ENCODE measurements around the gene RABAC1.
"Not testable (repeated sequence)": the region's sequence is repeated elsewhere in the genome, so short reads cannot be mapped to it uniquely, and the experiment has no call there.

RABAC1 gene

DNA sequence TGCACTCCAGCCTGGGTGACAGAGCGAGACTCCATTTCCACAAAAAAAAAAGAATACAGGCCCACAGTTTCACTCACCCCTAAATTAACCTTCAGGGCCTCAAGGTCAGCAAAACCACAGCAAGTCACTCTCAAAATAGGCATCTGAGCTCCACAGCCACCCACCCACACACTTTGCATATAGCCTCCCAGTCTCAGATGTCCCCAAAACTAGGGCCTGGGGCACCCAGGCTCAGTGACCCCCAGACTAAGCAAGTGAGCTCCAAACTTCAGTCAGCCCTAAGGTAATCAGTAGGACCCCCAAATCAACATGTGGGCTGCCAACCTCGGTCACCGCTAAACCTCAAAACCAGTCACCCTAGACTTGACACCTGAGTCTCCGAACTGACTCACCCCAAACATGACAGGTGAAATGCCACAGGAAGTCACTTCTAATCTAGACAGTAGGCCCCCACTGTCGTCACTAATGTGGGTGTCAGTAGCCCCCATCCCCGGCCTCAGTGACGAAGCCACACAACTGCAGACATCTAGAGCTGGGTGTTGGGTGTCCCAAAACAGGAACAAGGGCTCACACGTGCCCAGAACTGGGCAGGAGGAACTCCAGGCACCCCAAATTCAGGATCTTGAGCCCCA is 13.9 kb downstream of the RABAC1 start:
- peak; percentile 77 for DNase-seq (ENCODE audit: low spot score)

DNA sequence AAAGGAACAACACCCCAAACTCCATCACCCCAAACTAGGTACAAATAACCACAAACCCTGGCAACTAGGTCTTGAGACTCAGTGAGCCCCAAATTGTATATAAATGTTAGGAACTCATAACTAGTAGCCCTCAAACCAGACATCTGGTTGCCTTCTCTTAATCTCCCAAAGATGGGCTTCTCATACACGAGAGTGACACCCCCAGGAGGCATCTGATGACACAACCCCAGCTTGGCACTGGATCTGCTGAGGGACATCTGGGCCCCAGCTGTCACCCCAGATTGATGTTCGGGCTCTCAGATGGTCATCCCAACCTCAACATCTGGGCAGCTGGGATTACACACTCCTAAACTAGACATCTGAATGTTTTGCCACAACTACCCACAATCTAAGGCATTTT is 14.8 kb downstream of the RABAC1 start:
- no peak for DNase-seq (ENCODE audit: low spot score)

DNA sequence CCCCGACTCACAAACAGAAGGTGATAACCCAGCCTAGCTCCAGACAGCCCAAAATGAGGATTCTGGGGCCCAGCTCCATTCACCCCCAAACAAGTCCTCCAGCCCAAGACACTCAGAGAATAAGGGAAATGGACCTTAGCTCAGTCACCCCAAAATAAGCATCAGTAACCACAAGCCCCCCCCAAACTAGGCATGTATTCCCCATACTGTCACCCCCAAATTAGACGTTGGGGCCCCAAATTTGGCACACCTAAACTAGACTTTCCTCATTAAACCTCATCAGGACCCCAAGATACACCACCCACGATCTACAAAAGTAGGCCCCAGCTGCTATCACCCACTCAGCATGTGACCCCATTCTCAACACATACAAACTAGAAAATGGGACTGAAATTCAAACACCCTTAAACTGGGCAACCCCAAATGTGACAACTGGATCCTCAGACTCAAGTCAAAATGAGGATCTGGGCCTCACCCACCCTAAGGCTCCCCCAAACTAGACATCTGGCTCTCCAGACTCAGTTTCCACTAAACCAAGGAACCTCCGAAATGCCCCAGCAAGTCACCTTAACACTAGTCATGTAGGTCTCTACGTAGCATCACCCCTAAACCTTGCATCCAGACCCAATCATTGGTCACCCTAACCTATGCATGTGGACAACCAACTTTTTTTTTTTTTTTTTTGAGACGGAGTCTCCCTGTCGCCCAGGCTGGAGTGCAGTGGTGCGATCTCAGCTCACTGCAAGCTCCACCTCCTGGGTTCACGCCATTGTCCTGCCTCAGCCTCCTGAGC is 17.5 kb downstream of the RABAC1 start:
- no peak for DNase-seq (ENCODE audit: low spot score)

DNA sequence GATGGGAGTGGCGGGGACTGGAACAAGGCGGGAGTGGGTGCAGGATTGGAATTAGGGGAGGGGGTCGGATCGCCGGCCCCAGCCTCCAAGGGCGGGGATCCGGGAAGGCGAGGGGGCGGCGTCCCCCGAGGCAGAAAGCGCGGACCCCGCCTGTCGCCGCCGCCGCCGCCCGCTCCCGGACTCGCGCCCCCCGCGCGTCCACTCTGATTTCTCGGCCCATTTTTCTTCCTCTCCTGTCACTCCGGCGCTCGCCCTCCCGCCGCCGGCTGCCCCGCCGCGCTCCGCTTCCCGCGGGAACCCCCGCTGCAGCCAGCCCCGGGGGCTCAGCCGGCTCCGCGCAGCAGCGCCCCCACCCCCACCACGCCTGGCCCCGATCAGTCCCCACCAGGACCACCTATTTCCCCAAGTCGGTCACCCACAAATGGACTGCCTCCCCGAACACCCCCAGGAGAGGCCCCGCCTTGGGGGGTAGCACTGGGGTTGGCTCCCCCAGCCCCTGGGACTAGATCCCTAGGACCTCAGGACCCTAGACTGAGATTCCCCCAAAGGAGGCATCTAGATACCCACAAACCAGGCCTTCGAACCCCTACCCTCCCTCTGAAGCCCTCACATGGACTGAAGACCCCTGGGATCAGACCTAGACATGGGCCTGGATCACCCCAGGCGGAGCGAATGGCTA is 18.3 kb downstream of the RABAC1 start:
- no peak for DNase-seq (ENCODE audit: low spot score)

DNA sequence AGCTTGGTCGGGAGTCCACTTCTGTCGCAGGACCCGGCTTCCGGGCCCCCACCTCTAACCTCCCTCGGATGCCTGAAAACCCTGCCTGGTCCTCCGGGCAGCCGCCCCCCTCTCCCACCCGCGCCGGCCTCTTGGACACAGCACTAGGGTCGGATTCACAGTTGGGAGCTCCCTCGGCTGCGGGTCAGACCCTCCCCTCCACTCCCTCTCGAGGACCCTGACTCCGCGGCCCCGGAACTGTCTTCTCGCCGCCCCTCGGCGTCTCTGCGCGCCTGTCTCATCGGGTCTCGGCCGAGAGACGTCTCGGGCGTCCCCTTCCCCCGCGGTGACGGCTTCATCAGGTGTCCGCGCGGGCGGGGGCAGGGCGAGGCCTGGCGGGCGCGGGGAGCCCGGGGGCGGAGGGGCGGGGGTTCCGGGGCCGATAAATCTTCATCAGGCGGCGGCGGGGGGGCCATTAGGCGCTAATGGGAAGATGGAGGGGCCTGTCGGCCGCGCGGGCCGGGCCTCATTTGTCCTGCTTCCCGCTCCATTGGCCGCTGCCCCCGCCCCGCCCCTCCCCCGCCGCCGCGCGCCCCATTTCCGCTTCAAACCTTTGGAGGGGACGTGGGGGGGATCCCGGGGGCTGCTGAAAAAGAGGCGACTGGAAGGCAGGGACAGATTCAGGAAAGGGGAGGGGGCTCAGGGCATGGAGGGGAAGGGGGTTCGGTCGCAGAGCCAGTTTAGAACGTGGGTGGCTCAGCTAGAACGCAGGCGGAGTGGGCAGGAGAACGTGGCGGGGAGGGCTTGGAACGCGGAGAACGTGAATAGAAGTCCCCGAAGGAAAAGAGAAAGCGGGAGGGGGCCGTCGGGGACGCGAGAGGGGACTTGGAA is 19.0 kb downstream of the RABAC1 start:
- no peak for DNase-seq (ENCODE audit: low spot score)

DNA sequence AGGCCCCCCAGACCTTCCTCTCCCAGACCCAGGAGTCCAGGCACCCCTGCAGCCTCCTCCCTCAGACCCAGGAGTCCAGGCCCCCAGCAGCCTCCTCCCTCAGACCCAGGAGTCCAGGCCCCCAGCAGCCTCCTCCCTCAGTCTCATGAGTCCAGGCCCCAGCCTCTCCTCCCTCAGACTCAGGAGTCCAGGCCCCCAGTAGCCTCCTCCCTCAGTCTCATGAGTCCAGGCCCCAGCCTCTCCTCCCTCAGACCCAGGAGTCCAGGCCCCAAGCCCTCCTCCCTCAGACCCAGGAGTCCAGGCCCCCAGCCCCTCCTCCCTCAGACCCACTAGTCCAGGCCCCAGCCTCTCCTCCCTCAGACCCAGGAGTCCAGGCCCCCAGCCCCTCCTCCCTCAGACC is 19.9 kb downstream of the RABAC1 start:
- DNase-seq (ENCODE audit: low spot score) = not testable (repeated sequence)

DNA sequence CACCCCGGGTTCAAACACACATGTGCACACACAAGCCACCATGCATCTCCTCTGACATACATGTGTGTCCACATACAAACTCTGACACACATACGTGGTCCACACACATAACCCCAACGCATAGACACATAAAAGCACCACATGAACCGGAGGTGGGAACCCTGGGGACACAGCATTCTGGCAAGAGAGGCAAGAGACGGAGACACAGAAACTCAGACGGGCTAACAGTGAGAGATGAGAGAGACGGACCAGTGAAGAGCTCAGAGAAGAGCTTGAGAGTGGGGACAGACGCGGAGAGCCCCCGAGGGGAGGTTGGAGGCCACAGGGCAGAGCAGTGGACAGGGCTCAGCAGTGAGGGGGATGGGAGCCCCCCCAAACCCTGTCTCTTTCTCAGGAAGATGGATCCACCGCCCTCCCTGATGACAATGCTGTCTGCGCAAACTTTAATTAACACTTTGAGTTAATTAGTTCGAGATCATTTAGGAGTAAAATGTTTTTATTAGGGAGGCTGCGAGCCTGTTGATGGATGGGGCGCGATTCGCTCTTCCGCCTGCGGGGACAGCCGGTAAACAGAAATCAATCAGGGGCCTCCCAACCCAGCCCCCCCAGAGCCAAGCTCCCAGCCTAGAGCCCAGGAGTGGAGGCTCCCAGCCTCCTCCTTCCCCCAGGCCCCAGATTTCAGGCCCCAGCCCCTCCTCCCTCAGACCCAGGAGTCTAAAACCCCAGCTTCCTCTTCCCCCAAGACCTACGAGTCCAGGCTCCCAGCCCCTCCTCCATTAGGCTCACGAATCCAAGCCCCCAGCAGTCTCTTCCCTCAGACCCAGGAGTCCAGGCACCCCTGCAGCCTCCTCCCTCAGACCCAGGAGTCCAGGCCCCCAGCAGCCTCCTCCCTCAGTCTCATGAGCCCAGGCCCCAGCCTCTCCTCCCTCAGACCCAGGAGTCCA is 21.3 kb downstream of the RABAC1 start:
- no peak for DNase-seq (ENCODE audit: low spot score)

DNA sequence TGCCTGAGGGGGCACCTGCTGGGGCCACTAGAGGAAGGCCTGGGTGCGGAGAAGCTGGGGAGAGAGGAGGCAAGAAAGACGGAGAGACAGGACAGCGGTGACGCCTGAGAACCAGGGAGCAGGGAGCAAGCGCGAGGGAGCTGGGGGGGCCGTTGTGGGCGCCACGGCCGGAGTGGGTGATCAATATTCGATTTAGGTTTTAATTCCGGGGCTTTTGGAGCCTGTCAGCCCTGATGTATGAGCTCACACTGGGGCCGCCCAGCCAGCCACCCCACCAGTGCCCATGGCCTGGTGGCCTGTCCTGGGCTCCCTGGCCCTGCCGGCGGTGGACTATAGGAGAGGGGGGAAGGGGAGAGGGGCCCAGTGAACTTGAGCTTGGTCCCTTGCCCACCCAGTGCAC is 22.2 kb downstream of the RABAC1 start:
- no peak for DNase-seq (ENCODE audit: low spot score)

DNA sequence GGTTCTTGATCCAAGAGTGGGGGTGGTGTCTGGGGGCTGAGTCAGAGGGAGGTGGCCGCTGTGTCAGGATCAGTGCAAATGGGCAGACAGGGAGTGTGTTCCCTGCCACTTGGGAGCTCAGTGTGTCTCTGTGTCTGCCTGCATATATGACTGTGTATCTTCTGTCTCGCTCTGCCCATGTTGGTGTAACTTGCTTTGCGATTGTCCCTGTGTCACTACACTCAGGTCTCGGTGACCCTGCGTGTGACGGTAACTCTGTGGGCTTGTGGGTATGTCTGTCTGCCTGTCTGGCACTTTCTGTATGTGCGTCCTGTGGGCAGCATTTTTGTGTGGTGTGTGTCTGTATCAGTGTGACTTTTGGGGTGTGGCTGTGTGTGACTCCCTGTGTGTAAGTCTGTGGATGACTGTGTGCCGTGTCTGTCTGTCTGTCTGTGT is 22.7 kb downstream of the RABAC1 start:
- no peak for DNase-seq (ENCODE audit: low spot score)

DNA sequence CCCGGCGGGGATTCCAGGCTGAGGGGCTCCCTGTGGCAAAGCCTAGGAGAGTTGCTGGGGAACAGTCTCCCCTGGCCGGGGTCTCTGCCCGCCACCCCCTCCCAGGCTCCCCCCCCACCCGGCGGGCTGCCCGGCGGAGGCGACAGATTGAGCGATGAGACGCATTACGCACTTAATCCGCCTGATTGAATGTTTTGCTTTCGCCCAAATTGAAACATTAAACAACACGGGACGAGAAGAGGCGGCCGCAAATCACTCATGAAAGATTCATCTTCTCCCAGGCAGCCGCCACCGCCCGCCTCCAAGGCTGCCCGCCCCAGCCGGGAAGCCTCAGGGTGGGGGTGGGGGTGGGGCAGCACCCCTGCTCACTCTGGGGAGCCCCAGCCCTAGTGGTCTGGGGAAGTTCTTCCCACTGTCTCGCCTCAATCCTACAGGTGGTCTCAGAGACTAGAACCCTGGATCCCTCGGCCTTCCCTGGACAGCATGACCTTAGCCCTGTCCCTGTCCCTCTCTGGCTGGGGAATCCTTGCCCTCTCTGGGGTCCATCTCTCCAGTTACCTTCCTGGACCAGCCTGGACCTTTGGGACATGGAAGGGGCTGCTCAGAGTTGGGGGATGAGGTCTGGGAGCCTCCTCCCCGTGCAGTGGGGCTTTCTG is 23.2 kb downstream of the RABAC1 start:
- no peak for DNase-seq (ENCODE audit: low spot score)

DNA sequence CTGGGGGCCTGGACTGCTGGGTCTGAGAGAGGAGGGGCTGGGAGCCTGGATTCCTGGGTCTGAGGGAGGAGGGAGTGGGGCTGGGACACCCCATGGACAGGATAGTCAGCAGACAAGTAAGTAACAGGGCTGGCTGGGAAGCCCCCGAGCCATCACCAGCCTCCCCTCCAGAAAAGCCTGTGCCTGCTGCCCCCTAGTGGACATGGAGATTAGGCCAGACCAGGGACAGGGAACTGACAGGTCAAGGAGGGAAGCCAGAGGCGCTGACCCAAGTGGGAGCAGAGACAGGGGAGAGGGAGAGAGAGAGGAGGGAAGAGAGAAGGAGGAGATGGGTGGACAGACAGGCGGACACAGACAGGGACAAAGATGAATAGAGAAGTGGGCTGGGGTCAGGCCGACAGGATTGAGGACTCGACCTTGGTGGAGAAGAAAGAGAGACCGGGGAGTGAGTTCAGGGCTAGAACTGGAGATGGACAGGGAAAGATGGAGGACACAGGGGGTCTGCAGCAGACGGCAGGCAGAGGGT is 24.2 kb downstream of the RABAC1 start:
- DNase-seq (ENCODE audit: low spot score) = peak; percentile 71

DNA sequence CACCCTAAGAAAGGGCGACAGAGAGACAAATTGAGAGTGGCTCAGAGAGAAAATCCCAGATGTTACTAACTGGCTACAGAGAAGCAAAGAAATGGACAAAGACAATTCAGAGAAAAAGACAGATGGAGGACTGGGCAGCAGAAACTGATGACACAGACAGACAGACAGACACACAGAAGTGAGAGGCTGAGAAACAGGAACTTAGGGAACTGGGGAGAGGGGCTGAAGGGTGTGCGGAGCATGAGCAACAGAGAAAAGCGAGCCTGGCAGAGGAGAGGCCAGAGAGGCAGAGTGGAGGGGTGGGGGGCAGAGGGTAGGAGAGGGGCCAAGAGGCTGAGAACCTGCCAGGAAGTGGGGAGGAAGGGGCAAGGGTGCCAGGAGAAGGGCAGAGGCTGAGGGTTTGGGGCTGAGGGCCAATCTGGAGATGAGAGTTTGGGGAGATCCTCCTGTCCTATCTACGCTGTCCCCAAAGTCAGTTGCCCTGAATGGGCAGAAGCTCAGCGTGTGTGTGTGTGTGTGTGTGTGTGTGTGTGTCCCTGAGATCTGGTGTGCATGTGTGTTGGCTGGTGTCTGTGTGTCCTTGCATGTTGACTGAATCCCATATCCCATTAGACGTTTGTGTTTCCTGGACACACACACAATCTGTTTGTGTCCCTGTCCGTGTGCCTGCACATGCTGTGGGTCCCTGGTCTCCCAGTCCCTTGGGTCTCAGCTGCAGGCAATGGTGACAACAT is 25.3 kb downstream of the RABAC1 start:
- no peak for DNase-seq (ENCODE audit: low spot score)

DNA sequence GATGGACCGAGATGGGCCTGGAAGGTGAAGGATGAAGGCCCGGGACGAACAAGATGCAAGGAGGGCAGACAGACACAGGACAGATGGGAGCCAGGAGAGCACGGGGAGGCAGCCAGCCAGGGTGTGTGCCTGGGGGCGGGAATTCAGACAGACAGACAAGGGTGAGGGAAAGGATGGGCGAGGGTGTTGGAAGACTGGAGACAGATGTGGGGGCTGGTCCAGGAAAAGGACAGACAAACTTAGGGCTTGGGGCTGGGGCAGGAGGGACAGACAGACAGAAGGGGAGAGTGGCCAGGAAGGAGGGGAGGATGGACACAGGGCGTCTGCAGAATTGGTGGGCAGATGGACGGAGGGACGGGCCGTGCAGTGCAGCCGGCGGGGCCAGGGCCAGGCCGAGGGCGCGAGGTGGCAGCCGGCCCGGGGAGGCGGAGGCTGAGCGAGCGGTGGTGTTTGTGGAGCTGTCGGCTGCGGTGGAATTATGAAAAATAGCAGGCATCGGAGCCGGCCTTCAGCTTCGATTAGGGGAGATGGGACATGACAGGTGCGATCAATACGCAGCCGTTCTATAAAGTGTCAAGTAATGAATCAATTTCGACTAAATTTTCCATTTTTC is 26.3 kb downstream of the RABAC1 start:
- no peak for DNase-seq (ENCODE audit: low spot score)

DNA sequence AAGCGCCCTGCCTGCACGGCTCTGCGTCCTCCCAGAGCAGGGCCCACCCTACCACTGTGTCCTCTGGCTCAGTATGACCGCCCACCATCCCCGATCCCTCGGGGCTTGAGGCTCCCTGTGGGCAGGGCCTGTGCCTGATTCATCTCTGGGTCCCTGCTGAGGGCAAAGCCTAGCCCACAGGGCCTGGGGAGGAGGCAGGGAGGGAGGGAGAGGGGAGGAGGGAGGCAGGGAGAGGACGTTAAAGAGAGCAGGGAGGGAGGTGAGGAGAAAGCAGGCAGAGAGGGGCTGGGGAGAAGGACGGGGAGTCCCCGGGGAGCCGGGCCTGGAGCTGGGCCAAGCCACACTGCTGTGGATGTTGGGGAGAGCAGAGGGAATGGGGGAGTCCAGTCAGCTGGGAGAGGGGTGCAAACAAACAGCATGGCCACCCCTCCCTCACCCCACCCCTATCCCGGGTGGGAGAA is 26.8 kb downstream of the RABAC1 start:
- no peak for DNase-seq (ENCODE audit: low spot score)

DNA sequence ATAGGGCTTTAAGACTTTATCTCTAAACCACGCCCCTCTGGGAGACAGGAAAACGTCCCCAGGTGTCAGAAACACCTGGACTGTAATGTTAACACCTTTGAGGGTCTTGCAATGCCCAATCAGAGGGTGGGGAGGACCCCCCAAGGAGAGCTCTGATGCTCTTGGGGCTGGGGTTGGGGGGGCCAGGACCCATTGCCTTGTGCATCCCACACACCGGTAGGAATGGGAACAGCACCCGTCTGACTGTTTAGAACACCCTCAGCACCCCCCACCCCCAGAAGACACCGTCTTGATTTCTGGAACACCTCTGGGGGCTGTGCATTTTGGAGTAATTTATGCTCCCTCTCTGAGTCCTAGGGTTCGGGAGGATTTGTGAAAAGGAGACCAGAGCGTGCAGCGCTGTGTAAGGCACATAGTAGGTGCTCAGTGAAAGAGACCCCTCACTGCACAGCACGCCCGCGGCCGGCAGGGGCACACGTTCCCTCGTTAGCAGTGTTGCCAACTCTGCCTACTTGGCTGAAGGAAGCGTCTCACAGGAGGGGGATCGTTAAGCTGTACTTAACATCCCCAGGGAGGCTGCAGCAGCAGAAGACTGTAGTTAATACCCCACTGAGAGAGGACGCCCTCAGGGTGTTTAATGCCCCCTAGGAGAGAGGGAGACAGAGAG is 28.1 kb downstream of the RABAC1 start:
- DNase-seq (ENCODE audit: low spot score) = no peak

DNA sequence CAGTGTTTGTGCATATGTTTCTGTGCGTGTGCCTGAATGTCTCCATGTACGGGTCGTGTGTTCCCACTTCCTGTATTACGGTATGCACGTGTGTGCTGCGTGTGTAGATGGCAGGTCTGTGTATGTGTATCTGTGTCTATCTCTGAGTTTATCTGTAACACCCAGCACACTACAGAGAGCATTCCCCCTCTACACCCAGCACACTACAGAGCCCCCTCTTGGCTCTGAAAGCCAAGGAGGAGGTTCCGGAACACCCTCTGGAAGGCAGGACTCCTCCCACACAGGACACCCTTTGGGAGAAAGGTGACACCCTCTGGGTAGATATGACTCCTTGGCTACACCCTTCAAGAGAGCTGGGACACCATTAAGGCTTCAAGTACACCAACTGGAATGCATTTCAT is 28.8 kb downstream of the RABAC1 start:
- DNase-seq (ENCODE audit: low spot score) = no peak

DNA sequence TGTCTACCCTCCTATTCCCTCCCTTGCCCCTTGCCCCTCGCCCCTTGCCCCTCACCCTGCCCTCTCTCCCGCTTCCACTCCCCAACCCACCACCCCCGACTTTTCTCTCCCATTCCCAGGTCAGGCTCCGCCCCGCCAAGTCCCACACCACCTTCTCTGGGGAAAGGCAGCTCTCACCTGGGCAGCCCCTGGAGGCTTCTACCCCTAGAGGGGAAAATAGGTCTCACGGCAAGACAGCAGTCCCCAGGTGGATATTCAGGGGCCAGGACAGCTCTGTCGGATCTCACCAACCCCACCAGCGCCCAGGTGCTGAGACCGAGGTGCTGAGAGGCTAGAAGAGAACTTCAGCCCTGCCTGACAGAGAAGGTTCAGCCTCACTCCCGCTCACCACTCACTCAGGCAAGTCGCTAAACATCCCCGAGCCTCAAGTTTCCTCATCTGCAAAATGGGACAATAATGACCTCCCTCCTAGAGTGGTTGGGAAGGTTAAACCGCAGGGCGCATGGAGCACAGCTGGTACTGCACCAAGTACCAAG is 29.5 kb downstream of the RABAC1 start:
- no peak for DNase-seq (ENCODE audit: low spot score)
